Measurements from ENCODE around the gene LDB3.

DNA sequence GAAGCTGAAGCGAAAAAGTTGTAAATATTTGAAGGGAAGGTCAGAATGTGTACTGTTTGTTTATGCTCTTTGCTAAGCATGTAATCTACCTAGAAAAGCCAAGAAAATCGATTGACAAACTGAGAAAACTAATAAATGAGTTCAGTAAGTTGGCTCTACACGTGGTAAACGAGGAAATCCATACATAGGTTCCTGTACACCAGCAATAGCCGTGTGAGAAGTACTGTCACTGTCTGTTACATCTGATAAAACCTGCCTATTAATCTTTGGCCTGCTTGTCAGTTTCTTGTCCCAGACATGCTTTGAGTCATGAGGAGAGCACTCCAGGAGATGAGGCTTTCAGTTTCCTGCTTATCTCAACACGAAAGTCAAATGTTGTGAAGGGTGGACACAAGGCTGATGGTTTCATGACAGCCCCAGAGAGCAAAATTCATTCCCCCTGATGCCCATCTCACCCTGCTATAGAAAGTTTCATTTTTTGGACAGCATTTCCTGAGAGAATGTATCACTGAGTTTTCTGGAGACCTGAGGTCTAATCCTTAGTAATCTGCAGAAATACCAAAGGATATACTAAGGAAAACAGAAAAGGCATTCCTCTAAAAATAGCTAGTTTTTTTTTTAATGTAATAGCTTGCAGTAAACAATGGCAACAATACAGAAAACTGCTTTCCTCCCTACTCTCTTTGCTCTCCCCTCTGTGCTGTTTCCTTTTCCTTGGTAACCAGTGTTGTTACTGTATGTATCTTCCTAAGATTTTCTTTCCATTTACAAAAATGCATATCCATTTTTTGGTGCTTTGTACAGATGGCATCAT lies 107.0 kb downstream of the LDB3 start:
- TF ChIP-seq, protein P1, sequence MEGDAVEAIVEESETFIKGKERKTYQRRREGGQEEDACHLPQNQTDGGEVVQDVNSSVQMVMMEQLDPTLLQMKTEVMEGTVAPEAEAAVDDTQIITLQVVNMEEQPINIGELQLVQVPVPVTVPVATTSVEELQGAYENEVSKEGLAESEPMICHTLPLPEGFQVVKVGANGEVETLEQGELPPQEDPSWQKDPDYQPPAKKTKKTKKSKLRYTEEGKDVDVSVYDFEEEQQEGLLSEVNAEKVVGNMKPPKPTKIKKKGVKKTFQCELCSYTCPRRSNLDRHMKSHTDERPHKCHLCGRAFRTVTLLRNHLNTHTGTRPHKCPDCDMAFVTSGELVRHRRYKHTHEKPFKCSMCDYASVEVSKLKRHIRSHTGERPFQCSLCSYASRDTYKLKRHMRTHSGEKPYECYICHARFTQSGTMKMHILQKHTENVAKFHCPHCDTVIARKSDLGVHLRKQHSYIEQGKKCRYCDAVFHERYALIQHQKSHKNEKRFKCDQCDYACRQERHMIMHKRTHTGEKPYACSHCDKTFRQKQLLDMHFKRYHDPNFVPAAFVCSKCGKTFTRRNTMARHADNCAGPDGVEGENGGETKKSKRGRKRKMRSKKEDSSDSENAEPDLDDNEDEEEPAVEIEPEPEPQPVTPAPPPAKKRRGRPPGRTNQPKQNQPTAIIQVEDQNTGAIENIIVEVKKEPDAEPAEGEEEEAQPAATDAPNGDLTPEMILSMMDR (IDR thresholded peaks at IDR 0.05; ENCODE audit: borderline replicate concordance, extremely low read depth, low read length, poor library complexity, severe bottlenecking) = no peak
- no peak for TF ChIP-seq EZH2 (IDR thresholded peaks at IDR 0.05; ENCODE audit: borderline replicate concordance, low read depth, low read length, severe bottlenecking)
